Thymus (tissue), 11 donors: Measurements from ENCODE around the gene PSMD9. TPM values are rescaled to one million over a fixed set of nuclear protein-coding genes. Genes with fewer than 3 reads are reported as not detected.

Experiments used
- DNase-seq, 9 donors: peaks; one replicate each; pipeline ENCODE4 v3.0.0-alpha.2; 2013; ENCODE audit warnings: low spot score in 9 of 9, low read depth in 6 of 9, missing footprints in 1 of 9
- H3K27ac ChIP-seq, 2 donors: one replicate each; pipeline ENCODE4 v1.5.1; 2013; ENCODE audit warnings: control low read depth in 1 of 2, low read depth in 1 of 2, low read length in 1 of 2, mild to moderate bottlenecking in 1 of 2, moderate library complexity in 1 of 2
- H3K27me3 ChIP-seq, 2 donors: one replicate each; pipeline ENCODE4 v1.5.1; 2013; ENCODE audit warnings: low read length in 1 of 2; ENCODE audit not compliant: control insufficient read depth in 2 of 2, insufficient read depth in 1 of 2
- H3K36me3 ChIP-seq, 2 donors: one replicate each; pipeline ENCODE4 v1.5.1; 2013; ENCODE audit warnings: low read length in 1 of 2, mild to moderate bottlenecking in 1 of 2, moderate library complexity in 1 of 2; ENCODE audit not compliant: control insufficient read depth in 2 of 2, insufficient read depth in 2 of 2
- H3K4me1 ChIP-seq, 2 donors: one replicate each; pipeline ENCODE4 v1.5.1; 2013; ENCODE audit warnings: low read length in 2 of 2; ENCODE audit not compliant: control insufficient read depth in 2 of 2, insufficient read depth in 2 of 2
- H3K4me3 ChIP-seq, 2 donors: one replicate each; pipeline ENCODE4 v1.5.1; 2013; ENCODE audit warnings: low read length in 2 of 2, control low read depth in 1 of 2, mild to moderate bottlenecking in 1 of 2
- H3K9me3 ChIP-seq, 2 donors: one replicate each; pipeline ENCODE4 v1.5.1; 2013; ENCODE audit warnings: low read length in 1 of 2, mild to moderate bottlenecking in 1 of 2; ENCODE audit not compliant: control insufficient read depth in 2 of 2, insufficient read depth in 1 of 2
- WGBS: extraction: QIAGEN DNeasy Blood & Tissue Kit; methylation state at CpG from one replicate; pipeline ENCODE4 v1.1.7; 2013; 5-methylcytosine and 5-hydroxymethylcytosine counted together
- polyA plus RNA-seq: library from polyadenylated mRNA; stranded (reverse); fragments of 200-250 nt; gene quantifications from one replicate; pipeline ENCODE4 v1.2.3, GENCODE V29; 2013
- total RNA-seq: library from RNA; stranded (reverse); fragments of 120-200 nt; gene quantifications from one replicate; pipeline ENCODE4 v1.2.4, GENCODE V29; 2013
- donor health status: healthy.

PSMD9 gene
- total and polyA plus RNA-seq, 2 donors, result 51.6 to 70.7 TPM

GRCh38 chr12:121939186-121939585 is 50.6 kb downstream of the PSMD9 start:
- no peak overlapping the region for H3K4me3 ChIP-seq
- H3K27me3 ChIP-seq, result no peaks in the 10 kb centered on the region
- peaks cover 3 to 11% of the 10 kb centered on the region in 2 donors for H3K4me1 ChIP-seq
- H3K27ac ChIP-seq, result no peak overlapping the region
- WGBS, result 11% methylated on average over 7 of the region's 7 CpGs
- peaks cover 0 to 6% of the 10 kb centered on the region in 2 donors for H3K36me3 ChIP-seq
- H3K9me3 ChIP-seq, result peaks cover 0 to 4% of the 10 kb centered on the region in 2 donors
- peak in 3 of 9 donors; percentile 26 to 58 (median 31) for DNase-seq

- DNase-seq, result no peak
- H3K4me1 ChIP-seq, result peaks cover 3 to 11% of the 10 kb centered on the region in 2 donors
- H3K9me3 ChIP-seq, result peaks cover 0 to 4% of the 10 kb centered on the region in 2 donors
- H3K27me3 ChIP-seq, result no peaks in the 10 kb centered on the region
- 85% methylated on average over 4 of the region's 4 CpGs for WGBS
- peaks cover 0 to 6% of the 10 kb centered on the region in 2 donors for H3K36me3 ChIP-seq
- no peak overlapping the region for H3K27ac ChIP-seq
- no peak overlapping the region for H3K4me3 ChIP-seq
Measured at GRCh38 chr12:121939992-121940766, 51.6 kb downstream of the PSMD9 start.

DNA sequence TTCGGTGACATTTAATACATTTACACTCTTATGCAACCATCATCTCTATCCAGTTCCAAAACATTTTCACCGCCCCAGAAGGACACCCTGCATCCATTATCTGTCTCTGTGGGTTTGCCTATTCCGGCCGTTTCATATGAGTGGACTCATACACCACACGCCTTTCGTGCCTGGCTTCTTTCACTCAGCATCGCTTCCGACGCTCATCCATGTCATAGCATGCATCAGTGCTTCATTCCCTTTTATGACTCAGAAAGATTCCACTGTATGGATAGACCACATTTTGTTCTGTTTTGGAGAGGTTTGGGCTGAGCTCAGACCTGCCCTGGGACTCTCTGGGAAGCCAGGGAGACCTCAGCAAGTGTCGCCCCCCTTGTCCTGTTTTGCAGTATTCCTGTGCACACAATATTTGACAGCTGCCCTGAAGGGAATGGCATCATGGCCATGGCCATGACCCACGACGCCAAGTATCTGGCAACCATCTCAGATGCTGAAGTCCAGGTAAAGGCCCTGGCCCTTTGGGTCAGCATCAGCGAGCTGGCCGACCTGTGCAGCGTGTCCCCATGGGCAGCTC is 53.6 kb downstream of the PSMD9 start:
- no peak for DNase-seq
- peaks cover 0 to 9% of the 10 kb centered on the region in 2 donors for H3K9me3 ChIP-seq
- H3K4me1 ChIP-seq, result peaks cover 3 to 11% of the 10 kb centered on the region in 2 donors
- H3K27ac ChIP-seq, result peak overlapping the region; percentile 2 to 60
- WGBS, result 96% methylated on average over 15 of the region's 15 CpGs
- no peak overlapping the region for H3K4me3 ChIP-seq
- H3K36me3 ChIP-seq, result peaks cover 0 to 3% of the 10 kb centered on the region in 2 donors
- no peaks in the 10 kb centered on the region for H3K27me3 ChIP-seq

DNA sequence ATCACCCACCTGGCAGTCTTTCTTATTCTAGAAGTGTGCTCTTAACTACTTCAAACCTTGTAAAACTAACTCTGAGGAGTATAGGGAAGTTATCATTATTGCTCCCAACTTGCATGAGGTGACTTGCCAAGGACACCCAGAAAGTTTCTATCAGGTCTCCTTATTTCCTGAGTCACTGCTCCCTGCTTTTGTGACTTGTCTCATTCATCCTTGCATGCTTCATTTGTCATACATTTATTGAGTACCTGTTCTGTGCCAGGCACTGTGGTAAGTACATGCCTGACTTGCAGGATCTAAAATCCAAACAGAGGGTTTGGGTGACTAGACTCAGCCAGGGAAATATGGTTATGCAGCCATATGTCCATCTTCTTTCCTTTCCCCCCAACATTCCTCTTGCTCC is 55.3 kb downstream of the PSMD9 start:
- Histone ChIP-seq H3K4me3 (no peak overlapping the region), H3K27me3 (no peaks in the 10 kb centered on the region), H3K36me3 (no peaks in the 10 kb centered on the region), H3K27ac (no peak overlapping the region), H3K9me3 (peaks cover 0 to 5% of the 10 kb centered on the region in 2 donors), H3K4me1 (peaks cover 0 to 8% of the 10 kb centered on the region in 2 donors)
- DNase-seq, result no peak

GRCh38 chr12:121946313-121947025 is 57.9 kb downstream of the PSMD9 start:
- no peaks in the 10 kb centered on the region for H3K36me3 ChIP-seq
- DNase-seq, result no peak
- H3K27me3 ChIP-seq, result no peaks in the 10 kb centered on the region
- H3K27ac ChIP-seq, result no peak overlapping the region
- WGBS, result 98% methylated on average over 2 of the region's 2 CpGs
- H3K4me1 ChIP-seq, result peaks cover 0 to 3% of the 10 kb centered on the region in 2 donors
- no peak overlapping the region for H3K4me3 ChIP-seq
- H3K9me3 ChIP-seq, result peaks cover 0 to 5% of the 10 kb centered on the region in 2 donors

DNA sequence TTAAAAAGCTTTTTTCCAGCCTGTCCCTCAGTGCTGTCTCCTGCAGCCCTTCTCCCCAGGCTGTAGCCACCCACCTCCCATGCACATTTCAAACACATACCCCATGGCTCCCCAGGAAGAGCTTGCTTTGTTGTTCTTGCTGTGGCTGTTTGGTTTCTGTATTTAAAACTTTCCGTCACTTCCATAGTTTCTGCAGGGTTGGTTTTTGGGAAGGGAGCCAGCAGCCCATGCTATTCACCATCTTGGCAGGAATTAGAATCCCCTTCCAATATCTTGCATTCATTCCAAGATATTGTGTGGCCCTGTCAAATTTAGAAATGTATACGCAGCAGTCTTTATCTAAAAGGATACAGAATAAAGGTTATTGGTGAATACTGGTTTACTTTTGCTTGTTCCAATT is 59.4 kb downstream of the PSMD9 start:
- no peak for DNase-seq
- Histone ChIP-seq H3K4me1 (no peaks in the 10 kb centered on the region), H3K4me3 (no peak overlapping the region), H3K27ac (no peak overlapping the region), H3K9me3 (peaks cover 0 to 5% of the 10 kb centered on the region in 2 donors), H3K27me3 (no peaks in the 10 kb centered on the region), H3K36me3 (no peaks in the 10 kb centered on the region)
- 95% methylated on average over 2 of the region's 2 CpGs for WGBS

DNA sequence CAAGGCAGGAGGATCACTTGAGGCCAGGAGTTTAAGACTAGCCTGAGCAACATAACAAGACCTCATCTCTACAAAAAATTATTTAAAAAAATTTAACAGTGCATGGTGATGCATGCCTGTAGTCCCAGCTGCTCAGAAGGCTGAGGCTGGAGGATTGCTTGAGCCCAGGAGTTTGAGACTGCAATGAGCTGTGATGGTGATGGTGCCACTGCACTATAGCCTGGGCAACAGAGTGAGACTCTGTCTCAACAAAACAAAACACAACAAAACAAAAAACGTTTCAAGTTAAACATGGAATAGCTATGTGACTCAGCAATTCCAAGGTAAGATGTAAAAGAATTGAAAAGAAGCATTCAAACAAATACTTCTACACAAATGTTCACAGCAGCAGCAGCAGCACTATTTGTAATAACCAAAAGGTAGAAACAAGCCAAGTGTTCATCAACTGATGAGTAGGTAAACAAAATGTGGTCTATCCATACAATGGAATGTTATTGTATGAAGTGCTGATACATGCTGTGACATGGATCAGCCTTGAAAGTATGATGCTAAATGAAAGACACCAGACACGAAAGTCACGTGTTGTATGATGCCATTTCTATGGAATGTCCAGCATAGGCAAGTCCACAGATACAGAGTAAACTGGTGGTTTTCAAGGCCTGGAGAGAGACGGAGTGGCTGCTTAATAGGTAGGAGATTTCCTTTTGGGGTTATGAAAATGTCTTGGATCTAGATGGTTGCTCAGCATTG is 61.2 kb downstream of the PSMD9 start:
- no peak for DNase-seq
- WGBS, result 73% methylated on average over 4 of the region's 4 CpGs
- Histone ChIP-seq H3K27me3 (no peaks in the 10 kb centered on the region), H3K4me3 (no peak overlapping the region), H3K4me1 (no peaks in the 10 kb centered on the region), H3K9me3 (peaks cover 0 to 5% of the 10 kb centered on the region in 2 donors), H3K36me3 (no peaks in the 10 kb centered on the region), H3K27ac (no peak overlapping the region)

GRCh38 chr12:121953117-121953692 is 64.6 kb downstream of the PSMD9 start:
- Histone ChIP-seq H3K4me3 (no peak overlapping the region), H3K27me3 (no peaks in the 10 kb centered on the region), H3K36me3 (no peaks in the 10 kb centered on the region), H3K27ac (no peak overlapping the region), H3K9me3 (no peaks in the 10 kb centered on the region), H3K4me1 (no peaks in the 10 kb centered on the region)
- no peak for DNase-seq
- WGBS, result 99% methylated on average over 4 of the region's 4 CpGs
